Breast epithelium (tissue), 3 donors: ENCODE measurements around the gene ANTXR2.

Source experiments
- POLR2A ChIP-seq: fragments of 450-650 bp; IDR thresholded peaks from one replicate; pipeline ENCODE4 v1.6.1; 2016; ENCODE audit warnings: antibody characterized with exemption, mild to moderate bottlenecking, moderate library complexity
- TF ChIP-seq, protein P1 (sequence below), 3 donors: fragments of 450-650 bp; IDR thresholded peaks; one replicate each; pipeline ENCODE4 v1.5.1; 2016 to 2017; ENCODE audit warnings: antibody characterized with exemption in 3 of 3, mild to moderate bottlenecking in 3 of 3, moderate library complexity in 3 of 3

DNA sequence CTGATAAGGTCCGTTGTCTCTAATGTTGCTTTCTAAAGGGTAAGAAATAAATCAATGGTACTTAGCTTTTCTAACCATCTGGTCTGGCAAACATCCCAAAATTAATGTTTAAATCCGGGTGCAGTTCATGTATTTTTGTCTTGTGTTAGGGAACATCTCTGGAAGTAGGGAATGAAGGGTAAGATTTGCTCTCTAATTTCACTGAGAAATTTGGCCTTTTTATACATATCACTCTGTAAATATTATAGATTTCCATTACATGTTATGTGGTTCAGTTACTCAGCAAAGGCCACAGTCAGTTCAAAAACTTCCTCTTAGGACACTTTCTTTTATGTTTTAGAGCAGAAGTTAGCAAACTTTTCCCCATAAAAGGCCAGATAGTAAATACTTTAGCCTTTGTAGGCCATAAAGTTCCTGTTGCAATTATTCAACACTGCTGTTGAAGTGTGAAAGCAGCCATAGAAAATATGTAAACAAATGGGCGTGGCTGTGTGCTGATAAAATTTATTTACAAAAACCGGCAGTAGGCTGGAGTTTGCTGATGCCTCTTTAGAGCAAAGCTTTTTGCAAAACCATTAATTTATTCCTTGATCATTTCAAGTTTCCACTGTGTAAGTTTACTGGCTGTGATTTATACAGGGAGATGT, 218.1 kb downstream of the ANTXR2 start:
- TF ChIP-seq, protein P1, sequence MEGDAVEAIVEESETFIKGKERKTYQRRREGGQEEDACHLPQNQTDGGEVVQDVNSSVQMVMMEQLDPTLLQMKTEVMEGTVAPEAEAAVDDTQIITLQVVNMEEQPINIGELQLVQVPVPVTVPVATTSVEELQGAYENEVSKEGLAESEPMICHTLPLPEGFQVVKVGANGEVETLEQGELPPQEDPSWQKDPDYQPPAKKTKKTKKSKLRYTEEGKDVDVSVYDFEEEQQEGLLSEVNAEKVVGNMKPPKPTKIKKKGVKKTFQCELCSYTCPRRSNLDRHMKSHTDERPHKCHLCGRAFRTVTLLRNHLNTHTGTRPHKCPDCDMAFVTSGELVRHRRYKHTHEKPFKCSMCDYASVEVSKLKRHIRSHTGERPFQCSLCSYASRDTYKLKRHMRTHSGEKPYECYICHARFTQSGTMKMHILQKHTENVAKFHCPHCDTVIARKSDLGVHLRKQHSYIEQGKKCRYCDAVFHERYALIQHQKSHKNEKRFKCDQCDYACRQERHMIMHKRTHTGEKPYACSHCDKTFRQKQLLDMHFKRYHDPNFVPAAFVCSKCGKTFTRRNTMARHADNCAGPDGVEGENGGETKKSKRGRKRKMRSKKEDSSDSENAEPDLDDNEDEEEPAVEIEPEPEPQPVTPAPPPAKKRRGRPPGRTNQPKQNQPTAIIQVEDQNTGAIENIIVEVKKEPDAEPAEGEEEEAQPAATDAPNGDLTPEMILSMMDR (IDR thresholded peaks at IDR 0.05): no peak
- no peak for TF ChIP-seq POLR2A
